GM23338 (cell line): ENCODE results near the gene TANGO6. TPM values are rescaled to one million over a fixed set of nuclear protein-coding genes. Genes with fewer than 3 reads are reported as not detected.

ENCODE experiments used
- ATAC-seq: fragments of 200-7000 bp; cut with Tn5 transposase; 3 replicates; pipeline ENCODE4 v1.9.1; 2020
- DNase-seq: peaks from one replicate; pipeline ENCODE4 v3.0.0-alpha.2; 2015; ENCODE audit warnings: low spot score
- H2AFZ ChIP-seq: fragments of 200-600 bp; sonication (generic); 2 replicates; pipeline ENCODE4 v1.8.0; 2016; ENCODE audit warnings: antibody characterized with exemption, mild to moderate bottlenecking, moderate library complexity
- H3F3A ChIP-seq: fragments of 200-600 bp; sonication (generic); replicated peaks from 2 replicates; pipeline ENCODE4 v1.8.0; 2017; ENCODE audit warnings: antibody characterized with exemption, mixed run types, low read depth
- H3K27ac ChIP-seq: fragments of 200-600 bp; sonication (generic); 2 replicates; pipeline ENCODE4 v1.6.1; 2016; ENCODE audit warnings: low read depth
- H3K27me3 ChIP-seq: fragments of 200-600 bp; sonication (generic); 2 replicates; pipeline ENCODE4 v1.8.0; 2016; ENCODE audit warnings: mild to moderate bottlenecking, mixed run types, moderate library complexity; ENCODE audit not compliant: insufficient read depth
- H3K36me3 ChIP-seq: fragments of 200-600 bp; sonication (generic); 2 replicates; pipeline ENCODE4 v1.8.0; 2016; ENCODE audit warnings: mild to moderate bottlenecking; ENCODE audit not compliant: insufficient read depth
- H3K4me1 ChIP-seq: fragments of 200-600 bp; sonication (generic); 2 replicates; pipeline ENCODE4 v1.8.0; 2016; ENCODE audit warnings: mild to moderate bottlenecking, moderate library complexity; ENCODE audit not compliant: insufficient read depth
- H3K4me2 ChIP-seq: fragments of 200-600 bp; sonication (generic); 2 replicates; pipeline ENCODE4 v1.7.1; 2017; ENCODE audit warnings: mixed run types
- H3K4me3 ChIP-seq: fragments of 200-600 bp; sonication (generic); 2 replicates; pipeline ENCODE4 v1.6.1; 2016; ENCODE audit warnings: mixed run types
- H3K79me2 ChIP-seq: fragments of 200-600 bp; sonication (generic); replicated peaks from 2 replicates; pipeline ENCODE4 v1.8.0; 2017; ENCODE audit warnings: mild to moderate bottlenecking; ENCODE audit not compliant: insufficient read depth
- H3K9me2 ChIP-seq: fragments of 200-600 bp; sonication (generic); 2 replicates; pipeline ENCODE4 v1.8.0; 2017; ENCODE audit not compliant: insufficient read depth
- H4K20me1 ChIP-seq: fragments of 200-600 bp; sonication (generic); replicated peaks from 2 replicates; pipeline ENCODE4 v1.8.0; 2017; ENCODE audit warnings: mild to moderate bottlenecking; ENCODE audit not compliant: insufficient read depth
- H3K27ac Mint-ChIP-seq: 2 replicates; pipeline ENCODE4 v1.8.0; 2020; ENCODE audit warnings: inconsistent platforms, mild to moderate bottlenecking, moderate library complexity, mixed read lengths
- H3K27me3 Mint-ChIP-seq: 3 replicates; pipeline ENCODE4 v1.8.0; 2022; ENCODE audit warnings: low read depth, mild to moderate bottlenecking, moderate library complexity, mixed read lengths, inconsistent platforms; ENCODE audit not compliant: insufficient read depth, poor library complexity
- H3K36me3 Mint-ChIP-seq: 3 replicates; pipeline ENCODE4 v1.8.0; 2021; ENCODE audit warnings: low read depth, mild to moderate bottlenecking, inconsistent platforms, moderate library complexity, mixed read lengths
- H3K4me1 Mint-ChIP-seq: 3 replicates; pipeline ENCODE4 v1.8.0; 2020; ENCODE audit warnings: mild to moderate bottlenecking, inconsistent platforms, mixed read lengths
- H3K4me3 Mint-ChIP-seq: 3 replicates; pipeline ENCODE4 v1.8.0; 2021; ENCODE audit warnings: moderate library complexity, mild to moderate bottlenecking, inconsistent platforms, mixed read lengths
- H3K9me3 Mint-ChIP-seq: 3 replicates; pipeline ENCODE4 v1.8.0; 2020; ENCODE audit warnings: moderate library complexity, mild to moderate bottlenecking, inconsistent platforms, mixed read lengths
- CREB1 ChIP-seq: fragments of 250-450 bp; sonication (Bioruptor Pico); IDR thresholded peaks from 2 replicates; pipeline ENCODE4 v1.5.0; 2020; ENCODE audit warnings: low read depth, mild to moderate bottlenecking, moderate library complexity
- ETS1 ChIP-seq: IDR thresholded peaks from 2 replicates; pipeline ENCODE4 v1.6.1; 2016; ENCODE audit warnings: antibody characterized with exemption
- JUNB ChIP-seq: IDR thresholded peaks from one replicate; pipeline ENCODE4 v1.6.1; 2016; ENCODE audit warnings: antibody characterized with exemption; ENCODE audit not compliant: unreplicated experiment
- NANOG ChIP-seq: IDR thresholded peaks from 2 replicates; pipeline ENCODE4 v1.6.1; 2016; ENCODE audit warnings: antibody characterized with exemption, borderline replicate concordance
- ZNF331 ChIP-seq: fragments of 250-450 bp; sonication (Bioruptor Pico); IDR thresholded peaks from 2 replicates; pipeline ENCODE4 v1.5.0; 2020; ENCODE audit warnings: low read depth, mild to moderate bottlenecking, moderate library complexity
- ZNF462 ChIP-seq: fragments of 250-450 bp; sonication (Bioruptor Pico); IDR thresholded peaks from 2 replicates; pipeline ENCODE4 v1.5.0; 2020; ENCODE audit warnings: mild to moderate bottlenecking, moderate library complexity
- polyA plus RNA-seq: library from polyadenylated mRNA; unstranded; fragments of >200 nt; fragmentation: Nextera tagmentation; extraction: Ambion mirVana; gene quantifications from 2 replicates; pipeline ENCODE4 v1.2.1, GENCODE V29; 2016
- total RNA-seq: library from RNA; depleted of rRNA; stranded (reverse); fragments of >200 nt; shearing (Covaris generic); gene quantifications from 2 replicates; pipeline ENCODE4 v1.2.3, GENCODE V29; 2014

TANGO6 gene
- total and polyA plus RNA-seq, 2 experiments from 2014 or later = 7.2 to 23.2 TPM

- Mint-ChIP-seq H3K27me3 (peaks cover 2% of the 10 kb centered on the region), H3K4me1 (0 out of 3 replicates have a peak, but pooled peaks cover 3% of the 10 kb centered on the region), H3K36me3 (no peaks in the 10 kb centered on the region), H3K27ac (no peak overlapping the region), H3K9me3 (no peaks in the 10 kb centered on the region), H3K4me3 (no peak overlapping the region)
- TF ChIP-seq NANOG (no peak), ETS1 (no peak), JUNB (no peak), ZNF462 (CRISPR knock-in tag) (no peak), ZNF331 (no peak), CREB1 (CRISPR knock-in tag) (no peak)
- Histone ChIP-seq H3K27me3 (no peaks in the 10 kb centered on the region), H4K20me1 (no peaks in the 10 kb centered on the region), H3K27ac (no peak overlapping the region), H3K9me2 (no peaks in the 10 kb centered on the region), H3K4me3 (no peak overlapping the region), H3F3A (no peaks in the 10 kb centered on the region), H3K4me1 (no peaks in the 10 kb centered on the region), H3K79me2 (no peaks in the 10 kb centered on the region), H3K4me2 (no peak overlapping the region), H2AFZ (no peak overlapping the region), H3K36me3 (no peaks in the 10 kb centered on the region)
- no peak for DNase-seq
- ATAC-seq = no peak
Observed at GRCh38 chr16:68951991-68952877, 108.9 kb downstream of the TANGO6 start.
